ENCODE results near the gene CDH26.

DNA sequence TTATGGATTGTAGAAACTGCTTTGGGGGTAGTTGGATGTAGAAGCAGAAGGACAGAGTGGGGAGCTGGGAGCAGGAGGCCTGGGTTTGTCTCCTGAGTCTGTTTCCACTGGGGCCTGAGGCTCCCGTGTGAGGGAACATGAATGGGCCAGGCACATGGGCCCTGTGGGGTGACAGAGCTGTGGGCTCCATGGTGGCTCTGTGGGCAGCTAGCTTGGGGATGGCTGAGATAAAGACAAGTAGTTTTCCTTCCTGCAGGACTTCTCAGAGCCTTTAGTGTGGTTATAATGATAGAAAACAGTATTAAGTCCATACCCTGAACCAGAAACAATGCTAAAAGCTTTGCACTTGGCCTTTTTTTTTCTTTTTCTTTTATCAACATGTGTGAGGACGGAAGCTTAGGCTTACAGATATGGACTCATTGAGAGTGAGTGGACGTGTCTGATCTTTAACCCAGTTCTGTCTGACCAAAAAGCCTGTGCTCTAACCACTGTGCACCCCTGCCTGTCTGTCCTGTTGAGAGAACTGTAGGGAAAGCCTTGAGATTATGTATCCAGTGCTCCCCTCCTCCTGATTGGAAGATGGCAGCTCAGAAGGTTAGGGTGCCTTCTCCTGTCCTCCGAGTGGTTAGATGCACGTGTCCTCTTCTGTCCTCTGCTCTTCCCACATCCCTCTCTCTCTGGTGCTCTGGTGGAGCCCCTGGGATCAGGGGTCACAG is 98.3 kb downstream of the CDH26 start:
- TF ChIP-seq GATA3 (IDR thresholded peaks at IDR 0.05; ENCODE audit: low read depth, low read length) (no peak), GATA2 (IDR thresholded peaks at IDR 0.05; ENCODE audit: low read depth, low read length) (no peak)

Data from SH-SY5Y (cell line).